ENCODE measurements around the gene KCNT2.
A peak's percentile ranks its signal among the peaks of the same experiment; 100 is the strongest.

The KCNT2 gene

GRCh38 chr1:196380316-196380715 is 227.9 kb downstream of the KCNT2 start:
- ChIA-PET POLR2A (no interaction called here), CTCF (no interaction called here)
- DNase-seq (ENCODE audit: extremely low spot score): no peak
- no peak for TF ChIP-seq SUZ12 (IDR thresholded peaks at IDR 0.05)
- TF ChIP-seq TARDBP (IDR thresholded peaks at IDR 0.05): no peak
- no peak for TF ChIP-seq BHLHE40 (IDR thresholded peaks at IDR 0.05; ENCODE audit: borderline replicate concordance)
- no peak for TF ChIP-seq ZNF384 (IDR thresholded peaks at IDR 0.05)
- TF ChIP-seq FOXA1 (IDR thresholded peaks at IDR 0.05): no peak
- TF ChIP-seq FOXK2 (IDR thresholded peaks at IDR 0.05): no peak
- TF ChIP-seq FOXM1 (IDR thresholded peaks at IDR 0.05; ENCODE audit: borderline replicate concordance): no peak
- no peak for TF ChIP-seq SP1 (IDR thresholded peaks at IDR 0.05)
- TF ChIP-seq PKNOX1 (IDR thresholded peaks at IDR 0.05): no peak
- no peak for TF ChIP-seq ELF4 (IDR thresholded peaks at IDR 0.05)
- no peak for TF ChIP-seq NFRKB (IDR thresholded peaks at IDR 0.05)
- no peak for TF ChIP-seq L3MBTL2 (conservative IDR thresholded peaks at IDR 0.05)
- no peak for TF ChIP-seq CTBP1 (IDR thresholded peaks at IDR 0.05; ENCODE audit: borderline replicate concordance)
- no peak for TF ChIP-seq LEF1 (IDR thresholded peaks at IDR 0.05; ENCODE audit: borderline replicate concordance)
- TF ChIP-seq HDGF (IDR thresholded peaks at IDR 0.05; ENCODE audit: borderline replicate concordance): no peak
- TF ChIP-seq ARNT (IDR thresholded peaks at IDR 0.05): no peak

- DNase-seq (ENCODE audit: extremely low spot score): no peak
- CTCF ChIA-PET: no interaction called here
- POLR2A ChIA-PET: no interaction called here
Observed at GRCh38 chr1:196377811-196378210, 230.4 kb downstream of the KCNT2 start.

GRCh38 chr1:196376630-196377328 is 231.5 kb downstream of the KCNT2 start:
- CTCF ChIA-PET: no interaction called here

More at GRCh38 chr1:196377811-196378210, 230.4 kb downstream of the KCNT2 start:
- no peak for TF ChIP-seq HDGF (IDR thresholded peaks at IDR 0.05; ENCODE audit: borderline replicate concordance)
- TF ChIP-seq FOXM1 (IDR thresholded peaks at IDR 0.05; ENCODE audit: borderline replicate concordance): no peak
- TF ChIP-seq SUZ12 (IDR thresholded peaks at IDR 0.05): no peak
- no peak for TF ChIP-seq ARNT (IDR thresholded peaks at IDR 0.05)

GRCh38 chr1:196373798-196374197 is 234.4 kb downstream of the KCNT2 start:
- TF ChIP-seq ZNF384 (IDR thresholded peaks at IDR 0.05) (no peak), L3MBTL2 (conservative IDR thresholded peaks at IDR 0.05) (no peak), ARNT (IDR thresholded peaks at IDR 0.05) (no peak), BHLHE40 (IDR thresholded peaks at IDR 0.05; ENCODE audit: borderline replicate concordance) (no peak), SUZ12 (IDR thresholded peaks at IDR 0.05) (no peak), TARDBP (IDR thresholded peaks at IDR 0.05) (no peak), LEF1 (IDR thresholded peaks at IDR 0.05; ENCODE audit: borderline replicate concordance) (no peak), CTBP1 (IDR thresholded peaks at IDR 0.05; ENCODE audit: borderline replicate concordance) (no peak), SP1 (IDR thresholded peaks at IDR 0.05) (no peak), ELF4 (IDR thresholded peaks at IDR 0.05) (no peak), NFRKB (IDR thresholded peaks at IDR 0.05) (no peak), PKNOX1 (IDR thresholded peaks at IDR 0.05) (no peak), FOXM1 (IDR thresholded peaks at IDR 0.05; ENCODE audit: borderline replicate concordance) (no peak), HDGF (IDR thresholded peaks at IDR 0.05; ENCODE audit: borderline replicate concordance) (no peak), FOXK2 (IDR thresholded peaks at IDR 0.05) (no peak), FOXA1 (IDR thresholded peaks at IDR 0.05) (no peak)
- POLR2A ChIA-PET: no interaction called here
- CTCF ChIA-PET: no interaction called here
- DNase-seq (ENCODE audit: extremely low spot score): no peak

More at GRCh38 chr1:196376630-196377328, 231.5 kb downstream of the KCNT2 start:
- no peak for DNase-seq (ENCODE audit: extremely low spot score)
- POLR2A ChIA-PET: no interaction called here
- TF ChIP-seq NFRKB (IDR thresholded peaks at IDR 0.05) (no peak), HDGF (IDR thresholded peaks at IDR 0.05; ENCODE audit: borderline replicate concordance) (no peak), ELF4 (IDR thresholded peaks at IDR 0.05) (no peak), FOXK2 (IDR thresholded peaks at IDR 0.05) (no peak), TARDBP (IDR thresholded peaks at IDR 0.05) (no peak), L3MBTL2 (conservative IDR thresholded peaks at IDR 0.05) (no peak), FOXA1 (IDR thresholded peaks at IDR 0.05) (no peak), LEF1 (IDR thresholded peaks at IDR 0.05; ENCODE audit: borderline replicate concordance) (no peak), ARNT (IDR thresholded peaks at IDR 0.05) (no peak), ZNF384 (IDR thresholded peaks at IDR 0.05) (no peak), SUZ12 (IDR thresholded peaks at IDR 0.05) (no peak), SP1 (IDR thresholded peaks at IDR 0.05) (no peak), BHLHE40 (IDR thresholded peaks at IDR 0.05; ENCODE audit: borderline replicate concordance) (no peak), FOXM1 (IDR thresholded peaks at IDR 0.05; ENCODE audit: borderline replicate concordance) (no peak)

- CTCF ChIA-PET: interaction anchor here (0.6 kb wide), 1 partner anchor 749 kb away, joined by 3 read pairs; no protein-coding TSS in a partner anchor
- peak; percentile 13 for DNase-seq (ENCODE audit: extremely low spot score)
- POLR2A ChIA-PET: no interaction called here
- no peak for TF ChIP-seq PKNOX1 (IDR thresholded peaks at IDR 0.05)
- no peak for TF ChIP-seq SUZ12 (IDR thresholded peaks at IDR 0.05)
- no peak for TF ChIP-seq HDGF (IDR thresholded peaks at IDR 0.05; ENCODE audit: borderline replicate concordance)
- no peak for TF ChIP-seq ARNT (IDR thresholded peaks at IDR 0.05)
- no peak for TF ChIP-seq BHLHE40 (IDR thresholded peaks at IDR 0.05; ENCODE audit: borderline replicate concordance)
- TF ChIP-seq NFRKB (IDR thresholded peaks at IDR 0.05): no peak
- TF ChIP-seq FOXK2 (IDR thresholded peaks at IDR 0.05): no peak
- TF ChIP-seq FOXA1 (IDR thresholded peaks at IDR 0.05): no peak
- TF ChIP-seq TARDBP (IDR thresholded peaks at IDR 0.05): no peak
- TF ChIP-seq LEF1 (IDR thresholded peaks at IDR 0.05; ENCODE audit: borderline replicate concordance): no peak
- TF ChIP-seq ZNF384 (IDR thresholded peaks at IDR 0.05): no peak
- TF ChIP-seq ELF4 (IDR thresholded peaks at IDR 0.05): no peak
- TF ChIP-seq L3MBTL2 (conservative IDR thresholded peaks at IDR 0.05): no peak
- no peak for TF ChIP-seq CTBP1 (IDR thresholded peaks at IDR 0.05; ENCODE audit: borderline replicate concordance)
- TF ChIP-seq SP1 (IDR thresholded peaks at IDR 0.05): no peak
- no peak for TF ChIP-seq FOXM1 (IDR thresholded peaks at IDR 0.05; ENCODE audit: borderline replicate concordance)
Observed at GRCh38 chr1:196372896-196373536, 235.2 kb downstream of the KCNT2 start.

Data from HEK293T (cell line).